WTC11 (cell line): ENCODE data around the gene TULP1.

ENCODE experiments used
- CBFB ChIP-seq: sonication (generic); formaldehyde crosslinking; IDR thresholded peaks from 2 replicates; pipeline ENCODE4 v1.8.1; 2022; ENCODE audit warnings: mild to moderate bottlenecking, low read depth, missing genetic modification reagents
- ETV6 ChIP-seq: sonication (generic); formaldehyde crosslinking; IDR thresholded peaks from 2 replicates; pipeline ENCODE4 v1.8.1; 2022; ENCODE audit warnings: mild to moderate bottlenecking, missing genetic modification reagents
- JUN ChIP-seq: sonication (generic); formaldehyde crosslinking; IDR thresholded peaks from 2 replicates; pipeline ENCODE4 v1.8.0; 2023; ENCODE audit warnings: mild to moderate bottlenecking, missing genetic modification reagents
- NR2C2 ChIP-seq: sonication (generic); formaldehyde crosslinking; IDR thresholded peaks from 2 replicates; pipeline ENCODE4 v1.8.0; 2022; ENCODE audit warnings: mild to moderate bottlenecking, missing genetic modification reagents
- RELA ChIP-seq: sonication (generic); formaldehyde crosslinking; IDR thresholded peaks from 2 replicates; pipeline ENCODE4 v1.8.1; 2022; ENCODE audit warnings: missing genetic modification reagents, mild to moderate bottlenecking, borderline replicate concordance
- TF ChIP-seq, protein P1 (sequence below): fragments of 200-600 bp; IDR thresholded peaks from 2 replicates; pipeline ENCODE4 v1.8.0; 2022; ENCODE audit warnings: antibody characterized with exemption
- TF ChIP-seq, protein P2 (sequence below): sonication (generic); formaldehyde crosslinking; IDR thresholded peaks from 2 replicates; pipeline ENCODE4 v1.8.1; 2023; ENCODE audit warnings: mild to moderate bottlenecking, missing genetic modification reagents
- TF ChIP-seq, protein P3 (sequence below): sonication (generic); formaldehyde crosslinking; IDR thresholded peaks from 2 replicates; pipeline ENCODE4 v1.8.1; 2023; ENCODE audit warnings: mild to moderate bottlenecking, missing genetic modification reagents, moderate library complexity
- TF ChIP-seq, protein P4 (sequence below): fragments of 250-450 bp; sonication (Bioruptor Pico); IDR thresholded peaks from 2 replicates; pipeline ENCODE4 v1.9.0; 2021; ENCODE audit warnings: mild to moderate bottlenecking, borderline replicate concordance
- TF ChIP-seq, protein P5 (sequence below): sonication (generic); formaldehyde crosslinking; IDR thresholded peaks from 2 replicates; pipeline ENCODE4 v1.8.0; 2022; ENCODE audit warnings: mild to moderate bottlenecking, missing genetic modification reagents
- TF ChIP-seq, protein P6 (sequence below): sonication (generic); formaldehyde crosslinking; IDR thresholded peaks from 2 replicates; pipeline ENCODE4 v1.8.1; 2023; ENCODE audit warnings: mild to moderate bottlenecking, missing genetic modification reagents, moderate library complexity
- TF ChIP-seq, protein P7 (sequence below): sonication (generic); formaldehyde crosslinking; IDR thresholded peaks from 2 replicates; pipeline ENCODE4 v1.8.1; 2023; ENCODE audit warnings: mild to moderate bottlenecking, moderate library complexity, missing genetic modification reagents
- TF ChIP-seq, protein P8 (sequence below): sonication (generic); formaldehyde crosslinking; IDR thresholded peaks from 2 replicates; pipeline ENCODE4 v1.8.1; 2023; ENCODE audit warnings: mild to moderate bottlenecking, missing genetic modification reagents, borderline replicate concordance

DNA sequence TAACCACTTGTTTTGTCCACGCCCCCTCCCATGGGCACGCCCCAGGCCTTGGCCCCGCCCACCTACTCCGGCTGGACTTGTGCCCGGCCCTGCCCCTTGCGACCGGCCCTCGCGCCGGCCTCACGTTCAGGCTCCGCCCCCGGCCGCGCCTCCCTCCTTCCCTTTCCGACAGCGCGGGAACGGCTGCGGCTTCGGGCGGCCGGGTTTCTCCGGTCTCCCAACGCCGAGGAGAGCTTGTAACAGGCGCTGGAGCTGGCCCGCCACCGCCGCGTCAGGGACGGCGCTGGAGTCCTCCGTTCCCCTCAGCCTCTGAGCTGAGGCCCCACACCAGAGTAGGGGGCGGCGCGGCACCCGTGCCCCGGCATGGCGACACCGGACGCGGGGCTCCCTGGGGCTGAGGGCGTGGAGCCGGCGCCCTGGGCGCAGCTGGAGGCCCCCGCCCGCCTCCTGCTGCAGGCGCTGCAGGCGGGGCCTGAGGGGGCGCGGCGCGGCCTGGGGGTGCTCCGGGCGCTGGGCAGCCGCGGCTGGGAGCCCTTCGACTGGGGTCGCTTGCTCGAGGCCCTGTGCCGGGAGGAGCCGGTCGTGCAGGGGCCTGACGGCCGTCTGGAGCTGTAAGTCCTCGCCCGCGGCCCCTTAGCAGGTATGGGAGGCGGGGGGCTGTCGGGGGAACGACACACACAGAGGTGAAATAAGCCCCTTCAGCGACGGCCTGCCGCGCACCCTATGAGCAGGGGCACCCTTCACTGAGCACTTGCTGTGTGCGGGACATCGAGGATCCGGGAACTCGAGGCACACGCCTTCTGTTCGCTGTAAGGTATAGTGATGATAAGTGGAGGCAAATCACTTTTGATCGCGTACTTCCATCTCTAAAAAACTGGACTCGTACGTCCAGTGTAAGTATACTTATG is 60.3 kb downstream of the TULP1 start, which contains the start of gene FANCE:
- TF ChIP-seq RELA (CRISPR knock-in tag) (no peak), CBFB (CRISPR knock-in tag) (no peak), ETV6 (CRISPR knock-in tag) (peak; percentile 43; the same call in 1 of the 2 replicates), NR2C2 (CRISPR knock-in tag) (no peak), JUN (no peak)
- TF ChIP-seq, protein P1, sequence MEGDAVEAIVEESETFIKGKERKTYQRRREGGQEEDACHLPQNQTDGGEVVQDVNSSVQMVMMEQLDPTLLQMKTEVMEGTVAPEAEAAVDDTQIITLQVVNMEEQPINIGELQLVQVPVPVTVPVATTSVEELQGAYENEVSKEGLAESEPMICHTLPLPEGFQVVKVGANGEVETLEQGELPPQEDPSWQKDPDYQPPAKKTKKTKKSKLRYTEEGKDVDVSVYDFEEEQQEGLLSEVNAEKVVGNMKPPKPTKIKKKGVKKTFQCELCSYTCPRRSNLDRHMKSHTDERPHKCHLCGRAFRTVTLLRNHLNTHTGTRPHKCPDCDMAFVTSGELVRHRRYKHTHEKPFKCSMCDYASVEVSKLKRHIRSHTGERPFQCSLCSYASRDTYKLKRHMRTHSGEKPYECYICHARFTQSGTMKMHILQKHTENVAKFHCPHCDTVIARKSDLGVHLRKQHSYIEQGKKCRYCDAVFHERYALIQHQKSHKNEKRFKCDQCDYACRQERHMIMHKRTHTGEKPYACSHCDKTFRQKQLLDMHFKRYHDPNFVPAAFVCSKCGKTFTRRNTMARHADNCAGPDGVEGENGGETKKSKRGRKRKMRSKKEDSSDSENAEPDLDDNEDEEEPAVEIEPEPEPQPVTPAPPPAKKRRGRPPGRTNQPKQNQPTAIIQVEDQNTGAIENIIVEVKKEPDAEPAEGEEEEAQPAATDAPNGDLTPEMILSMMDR: no peak
- TF ChIP-seq, protein P2, sequence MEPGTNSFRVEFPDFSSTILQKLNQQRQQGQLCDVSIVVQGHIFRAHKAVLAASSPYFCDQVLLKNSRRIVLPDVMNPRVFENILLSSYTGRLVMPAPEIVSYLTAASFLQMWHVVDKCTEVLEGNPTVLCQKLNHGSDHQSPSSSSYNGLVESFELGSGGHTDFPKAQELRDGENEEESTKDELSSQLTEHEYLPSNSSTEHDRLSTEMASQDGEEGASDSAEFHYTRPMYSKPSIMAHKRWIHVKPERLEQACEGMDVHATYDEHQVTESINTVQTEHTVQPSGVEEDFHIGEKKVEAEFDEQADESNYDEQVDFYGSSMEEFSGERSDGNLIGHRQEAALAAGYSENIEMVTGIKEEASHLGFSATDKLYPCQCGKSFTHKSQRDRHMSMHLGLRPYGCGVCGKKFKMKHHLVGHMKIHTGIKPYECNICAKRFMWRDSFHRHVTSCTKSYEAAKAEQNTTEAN (CRISPR knock-in tag): no peak
- TF ChIP-seq, protein P3, sequence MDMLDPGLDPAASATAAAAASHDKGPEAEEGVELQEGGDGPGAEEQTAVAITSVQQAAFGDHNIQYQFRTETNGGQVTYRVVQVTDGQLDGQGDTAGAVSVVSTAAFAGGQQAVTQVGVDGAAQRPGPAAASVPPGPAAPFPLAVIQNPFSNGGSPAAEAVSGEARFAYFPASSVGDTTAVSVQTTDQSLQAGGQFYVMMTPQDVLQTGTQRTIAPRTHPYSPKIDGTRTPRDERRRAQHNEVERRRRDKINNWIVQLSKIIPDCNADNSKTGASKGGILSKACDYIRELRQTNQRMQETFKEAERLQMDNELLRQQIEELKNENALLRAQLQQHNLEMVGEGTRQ (CRISPR knock-in tag): no peak
- TF ChIP-seq, protein P4, sequence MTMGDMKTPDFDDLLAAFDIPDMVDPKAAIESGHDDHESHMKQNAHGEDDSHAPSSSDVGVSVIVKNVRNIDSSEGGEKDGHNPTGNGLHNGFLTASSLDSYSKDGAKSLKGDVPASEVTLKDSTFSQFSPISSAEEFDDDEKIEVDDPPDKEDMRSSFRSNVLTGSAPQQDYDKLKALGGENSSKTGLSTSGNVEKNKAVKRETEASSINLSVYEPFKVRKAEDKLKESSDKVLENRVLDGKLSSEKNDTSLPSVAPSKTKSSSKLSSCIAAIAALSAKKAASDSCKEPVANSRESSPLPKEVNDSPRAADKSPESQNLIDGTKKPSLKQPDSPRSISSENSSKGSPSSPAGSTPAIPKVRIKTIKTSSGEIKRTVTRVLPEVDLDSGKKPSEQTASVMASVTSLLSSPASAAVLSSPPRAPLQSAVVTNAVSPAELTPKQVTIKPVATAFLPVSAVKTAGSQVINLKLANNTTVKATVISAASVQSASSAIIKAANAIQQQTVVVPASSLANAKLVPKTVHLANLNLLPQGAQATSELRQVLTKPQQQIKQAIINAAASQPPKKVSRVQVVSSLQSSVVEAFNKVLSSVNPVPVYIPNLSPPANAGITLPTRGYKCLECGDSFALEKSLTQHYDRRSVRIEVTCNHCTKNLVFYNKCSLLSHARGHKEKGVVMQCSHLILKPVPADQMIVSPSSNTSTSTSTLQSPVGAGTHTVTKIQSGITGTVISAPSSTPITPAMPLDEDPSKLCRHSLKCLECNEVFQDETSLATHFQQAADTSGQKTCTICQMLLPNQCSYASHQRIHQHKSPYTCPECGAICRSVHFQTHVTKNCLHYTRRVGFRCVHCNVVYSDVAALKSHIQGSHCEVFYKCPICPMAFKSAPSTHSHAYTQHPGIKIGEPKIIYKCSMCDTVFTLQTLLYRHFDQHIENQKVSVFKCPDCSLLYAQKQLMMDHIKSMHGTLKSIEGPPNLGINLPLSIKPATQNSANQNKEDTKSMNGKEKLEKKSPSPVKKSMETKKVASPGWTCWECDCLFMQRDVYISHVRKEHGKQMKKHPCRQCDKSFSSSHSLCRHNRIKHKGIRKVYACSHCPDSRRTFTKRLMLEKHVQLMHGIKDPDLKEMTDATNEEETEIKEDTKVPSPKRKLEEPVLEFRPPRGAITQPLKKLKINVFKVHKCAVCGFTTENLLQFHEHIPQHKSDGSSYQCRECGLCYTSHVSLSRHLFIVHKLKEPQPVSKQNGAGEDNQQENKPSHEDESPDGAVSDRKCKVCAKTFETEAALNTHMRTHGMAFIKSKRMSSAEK (CRISPR knock-in tag): no peak
- TF ChIP-seq, protein P5, sequence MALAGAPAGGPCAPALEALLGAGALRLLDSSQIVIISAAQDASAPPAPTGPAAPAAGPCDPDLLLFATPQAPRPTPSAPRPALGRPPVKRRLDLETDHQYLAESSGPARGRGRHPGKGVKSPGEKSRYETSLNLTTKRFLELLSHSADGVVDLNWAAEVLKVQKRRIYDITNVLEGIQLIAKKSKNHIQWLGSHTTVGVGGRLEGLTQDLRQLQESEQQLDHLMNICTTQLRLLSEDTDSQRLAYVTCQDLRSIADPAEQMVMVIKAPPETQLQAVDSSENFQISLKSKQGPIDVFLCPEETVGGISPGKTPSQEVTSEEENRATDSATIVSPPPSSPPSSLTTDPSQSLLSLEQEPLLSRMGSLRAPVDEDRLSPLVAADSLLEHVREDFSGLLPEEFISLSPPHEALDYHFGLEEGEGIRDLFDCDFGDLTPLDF (CRISPR knock-in tag): no peak
- TF ChIP-seq, protein P6, sequence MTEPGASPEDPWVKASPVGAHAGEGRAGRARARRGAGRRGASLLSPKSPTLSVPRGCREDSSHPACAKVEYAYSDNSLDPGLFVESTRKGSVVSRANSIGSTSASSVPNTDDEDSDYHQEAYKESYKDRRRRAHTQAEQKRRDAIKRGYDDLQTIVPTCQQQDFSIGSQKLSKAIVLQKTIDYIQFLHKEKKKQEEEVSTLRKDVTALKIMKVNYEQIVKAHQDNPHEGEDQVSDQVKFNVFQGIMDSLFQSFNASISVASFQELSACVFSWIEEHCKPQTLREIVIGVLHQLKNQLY (CRISPR knock-in tag): no peak
- TF ChIP-seq, protein P7, sequence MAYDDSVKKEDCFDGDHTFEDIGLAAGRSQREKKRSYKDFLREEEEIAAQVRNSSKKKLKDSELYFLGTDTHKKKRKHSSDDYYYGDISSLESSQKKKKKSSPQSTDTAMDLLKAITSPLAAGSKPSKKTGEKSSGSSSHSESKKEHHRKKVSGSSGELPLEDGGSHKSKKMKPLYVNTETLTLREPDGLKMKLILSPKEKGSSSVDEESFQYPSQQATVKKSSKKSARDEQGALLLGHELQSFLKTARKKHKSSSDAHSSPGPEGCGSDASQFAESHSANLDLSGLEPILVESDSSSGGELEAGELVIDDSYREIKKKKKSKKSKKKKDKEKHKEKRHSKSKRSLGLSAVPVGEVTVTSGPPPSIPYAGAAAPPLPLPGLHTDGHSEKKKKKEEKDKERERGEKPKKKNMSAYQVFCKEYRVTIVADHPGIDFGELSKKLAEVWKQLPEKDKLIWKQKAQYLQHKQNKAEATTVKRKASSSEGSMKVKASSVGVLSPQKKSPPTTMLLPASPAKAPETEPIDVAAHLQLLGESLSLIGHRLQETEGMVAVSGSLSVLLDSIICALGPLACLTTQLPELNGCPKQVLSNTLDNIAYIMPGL (CRISPR knock-in tag): peak; percentile 63; the same call in 1 of the 2 replicates
- TF ChIP-seq, protein P8, sequence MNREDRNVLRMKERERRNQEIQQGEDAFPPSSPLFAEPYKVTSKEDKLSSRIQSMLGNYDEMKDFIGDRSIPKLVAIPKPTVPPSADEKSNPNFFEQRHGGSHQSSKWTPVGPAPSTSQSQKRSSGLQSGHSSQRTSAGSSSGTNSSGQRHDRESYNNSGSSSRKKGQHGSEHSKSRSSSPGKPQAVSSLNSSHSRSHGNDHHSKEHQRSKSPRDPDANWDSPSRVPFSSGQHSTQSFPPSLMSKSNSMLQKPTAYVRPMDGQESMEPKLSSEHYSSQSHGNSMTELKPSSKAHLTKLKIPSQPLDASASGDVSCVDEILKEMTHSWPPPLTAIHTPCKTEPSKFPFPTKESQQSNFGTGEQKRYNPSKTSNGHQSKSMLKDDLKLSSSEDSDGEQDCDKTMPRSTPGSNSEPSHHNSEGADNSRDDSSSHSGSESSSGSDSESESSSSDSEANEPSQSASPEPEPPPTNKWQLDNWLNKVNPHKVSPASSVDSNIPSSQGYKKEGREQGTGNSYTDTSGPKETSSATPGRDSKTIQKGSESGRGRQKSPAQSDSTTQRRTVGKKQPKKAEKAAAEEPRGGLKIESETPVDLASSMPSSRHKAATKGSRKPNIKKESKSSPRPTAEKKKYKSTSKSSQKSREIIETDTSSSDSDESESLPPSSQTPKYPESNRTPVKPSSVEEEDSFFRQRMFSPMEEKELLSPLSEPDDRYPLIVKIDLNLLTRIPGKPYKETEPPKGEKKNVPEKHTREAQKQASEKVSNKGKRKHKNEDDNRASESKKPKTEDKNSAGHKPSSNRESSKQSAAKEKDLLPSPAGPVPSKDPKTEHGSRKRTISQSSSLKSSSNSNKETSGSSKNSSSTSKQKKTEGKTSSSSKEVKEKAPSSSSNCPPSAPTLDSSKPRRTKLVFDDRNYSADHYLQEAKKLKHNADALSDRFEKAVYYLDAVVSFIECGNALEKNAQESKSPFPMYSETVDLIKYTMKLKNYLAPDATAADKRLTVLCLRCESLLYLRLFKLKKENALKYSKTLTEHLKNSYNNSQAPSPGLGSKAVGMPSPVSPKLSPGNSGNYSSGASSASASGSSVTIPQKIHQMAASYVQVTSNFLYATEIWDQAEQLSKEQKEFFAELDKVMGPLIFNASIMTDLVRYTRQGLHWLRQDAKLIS (CRISPR knock-in tag): no peak
